ENCODE results near the gene LRRC73.

The LRRC73 gene

DNA sequence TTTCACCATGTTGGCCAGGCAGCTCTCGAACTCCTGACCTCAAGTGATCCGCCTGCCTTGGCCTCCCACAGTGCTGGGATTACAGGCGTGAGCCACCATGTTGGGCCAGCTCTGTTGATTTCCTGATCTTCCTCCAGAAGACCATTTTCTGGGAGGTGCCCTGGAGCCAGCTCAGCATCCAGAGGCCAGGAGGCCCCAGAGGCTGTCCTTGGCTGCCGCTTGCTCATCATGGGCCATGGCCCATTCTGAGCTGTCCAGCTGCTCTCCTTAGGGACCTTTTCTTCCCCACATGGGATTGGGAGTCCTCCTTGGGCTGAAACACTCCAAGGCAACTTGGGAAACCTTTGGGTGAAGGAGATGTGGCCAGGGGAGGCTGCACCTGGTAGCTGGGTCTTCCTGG, 15.4 kb downstream of the LRRC73 start:
- TF ChIP-seq, protein P1, sequence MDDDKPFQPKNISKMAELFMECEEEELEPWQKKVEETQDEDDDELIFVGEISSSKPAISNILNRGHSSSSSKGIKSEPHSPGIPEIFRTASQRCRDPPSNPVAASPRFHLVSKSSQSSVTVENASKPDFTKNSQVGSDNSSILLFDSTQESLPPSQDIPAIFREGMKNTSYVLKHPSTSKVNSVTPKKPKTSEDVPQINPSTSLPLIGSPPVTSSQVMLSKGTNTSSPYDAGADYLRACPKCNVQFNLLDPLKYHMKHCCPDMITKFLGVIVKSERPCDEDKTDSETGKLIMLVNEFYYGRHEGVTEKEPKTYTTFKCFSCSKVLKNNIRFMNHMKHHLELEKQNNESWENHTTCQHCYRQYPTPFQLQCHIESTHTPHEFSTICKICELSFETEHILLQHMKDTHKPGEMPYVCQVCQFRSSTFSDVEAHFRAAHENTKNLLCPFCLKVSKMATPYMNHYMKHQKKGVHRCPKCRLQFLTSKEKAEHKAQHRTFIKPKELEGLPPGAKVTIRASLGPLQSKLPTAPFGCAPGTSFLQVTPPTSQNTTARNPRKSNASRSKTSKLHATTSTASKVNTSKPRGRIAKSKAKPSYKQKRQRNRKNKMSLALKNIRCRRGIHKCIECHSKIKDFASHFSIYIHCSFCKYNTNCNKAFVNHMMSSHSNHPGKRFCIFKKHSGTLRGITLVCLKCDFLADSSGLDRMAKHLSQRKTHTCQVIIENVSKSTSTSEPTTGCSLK (tag by site-specific recombination; IDR thresholded peaks at IDR 0.05): no peak
- TF ChIP-seq SP3 (tag by site-specific recombination; IDR thresholded peaks at IDR 0.05) (no peak), ZNF354C (tag by site-specific recombination; IDR thresholded peaks at IDR 0.05; ENCODE audit: borderline replicate concordance, low read depth) (no peak), ZNF274 (IDR thresholded peaks at IDR 0.05; ENCODE audit: low read length) (no peak), ZNF274 (tag by site-specific recombination; IDR thresholded peaks at IDR 0.05; ENCODE audit: borderline replicate concordance) (no peak), ZNF830 (tag by site-specific recombination; IDR thresholded peaks at IDR 0.05; ENCODE audit: low read depth) (no peak), ZNF768 (tag by site-specific recombination; IDR thresholded peaks at IDR 0.05) (no peak), MZF1 (tag by site-specific recombination; IDR thresholded peaks at IDR 0.05; ENCODE audit: borderline replicate concordance) (no peak), GLIS1 (tag by site-specific recombination; IDR thresholded peaks at IDR 0.05) (no peak), ZNF37A (tag by site-specific recombination; IDR thresholded peaks at IDR 0.05) (no peak), ZNF701 (tag by site-specific recombination; IDR thresholded peaks at IDR 0.05) (no peak), ZNF248 (tag by site-specific recombination; IDR thresholded peaks at IDR 0.05) (no peak), ZEB2 (tag by site-specific recombination; IDR thresholded peaks at IDR 0.05) (no peak), ZNF24 (tag by site-specific recombination; IDR thresholded peaks at IDR 0.05) (no peak), ZNF624 (tag by site-specific recombination; IDR thresholded peaks at IDR 0.05) (no peak), ZBTB7A (tag by site-specific recombination; IDR thresholded peaks at IDR 0.05; ENCODE audit: low read depth) (no peak), ZNF157 (tag by site-specific recombination; IDR thresholded peaks at IDR 0.05) (no peak), ZNF776 (tag by site-specific recombination; IDR thresholded peaks at IDR 0.05; ENCODE audit: borderline replicate concordance) (no peak)
- TF ChIP-seq, protein P2, sequence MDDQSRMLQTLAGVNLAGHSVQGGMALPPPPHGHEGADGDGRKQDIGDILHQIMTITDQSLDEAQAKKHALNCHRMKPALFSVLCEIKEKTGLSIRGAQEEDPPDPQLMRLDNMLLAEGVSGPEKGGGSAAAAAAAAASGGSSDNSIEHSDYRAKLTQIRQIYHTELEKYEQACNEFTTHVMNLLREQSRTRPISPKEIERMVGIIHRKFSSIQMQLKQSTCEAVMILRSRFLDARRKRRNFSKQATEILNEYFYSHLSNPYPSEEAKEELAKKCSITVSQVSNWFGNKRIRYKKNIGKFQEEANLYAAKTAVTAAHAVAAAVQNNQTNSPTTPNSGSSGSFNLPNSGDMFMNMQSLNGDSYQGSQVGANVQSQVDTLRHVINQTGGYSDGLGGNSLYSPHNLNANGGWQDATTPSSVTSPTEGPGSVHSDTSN (CRISPR knock-in tag; IDR thresholded peaks at IDR 0.05): no peak
- ChIA-PET POLR2A (interaction anchor here (0.8 to 1.2 kb wide), 3 partner anchors 12 to 125 kb away, joined by 3 to 4 read pairs (median 3); partner anchors contain the start of gene ZNF318), CTCF (interaction anchor here (0.5 to 11.2 kb wide), 10 partner anchors 8 to 594 kb away, joined by 3 to 142 read pairs (median 7); partner anchors contain the start of genes ABCC10, DLK2 and LRRC73)
- no peaks in the 10 kb centered on the region for H3K9me3 ChIP-seq (ENCODE audit: control insufficient read depth, insufficient read depth, low read depth, low read length)
- no peak overlapping the region for H3K27ac ChIP-seq (ENCODE audit: extremely low read depth, low read depth, low read length)
- no peak overlapping the region for H3K4me3 ChIP-seq (ENCODE audit: low read depth, low read length)
- H3K36me3 ChIP-seq (ENCODE audit: control insufficient read depth in 2 of 2, insufficient read depth in 1 of 2, low read length in 2 of 2): peaks cover 9 to 46% of the 10 kb centered on the region in 2 experiments; a peak in 2 of 3 replicates
- H3K4me1 ChIP-seq (ENCODE audit: control insufficient read depth, insufficient read depth, low read length): peaks cover 7% of the 10 kb centered on the region

DNA sequence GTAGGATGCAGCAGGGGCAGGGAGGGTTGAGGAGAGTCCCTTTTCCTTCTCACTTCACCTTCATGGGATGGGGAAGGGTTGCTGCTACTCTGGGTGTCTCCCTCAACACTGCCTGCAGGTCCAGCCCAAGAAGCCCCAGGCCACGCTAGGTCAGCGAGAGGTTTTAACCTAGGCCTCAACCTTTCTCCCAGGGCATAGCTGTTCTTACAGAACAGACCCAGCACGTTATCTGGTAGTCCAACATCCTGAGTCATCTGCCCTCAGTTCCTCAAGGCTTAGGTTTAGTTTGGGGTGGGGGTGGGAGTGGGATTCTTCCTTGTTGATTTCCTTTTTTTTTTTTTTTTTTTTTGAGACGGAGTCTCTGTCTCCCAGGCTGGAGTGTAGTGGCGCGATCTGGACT, 15.8 kb downstream of the LRRC73 start:
- POLR2A ChIA-PET: interaction anchor here (0.6 to 1.9 kb wide), 4 partner anchors 12 to 259 kb away, joined by 3 to 4 read pairs (median 3); no protein-coding TSS in a partner anchor

More for the DNA sequence above, 15.8 kb downstream of the LRRC73 start:
- H3K4me1 ChIP-seq (ENCODE audit: control insufficient read depth, insufficient read depth, low read length): peaks cover 7% of the 10 kb centered on the region
- no peak for TF ChIP-seq ZNF596 (tag by site-specific recombination; IDR thresholded peaks at IDR 0.05)
- TF ChIP-seq ZNF19 (tag by site-specific recombination; IDR thresholded peaks at IDR 0.05; ENCODE audit: low read depth): no peak
- TF ChIP-seq ZNF311 (tag by site-specific recombination; IDR thresholded peaks at IDR 0.05; ENCODE audit: borderline replicate concordance): no peak
- TF ChIP-seq ZNF155 (tag by site-specific recombination; IDR thresholded peaks at IDR 0.05): no peak
- TF ChIP-seq, protein P2 (CRISPR knock-in tag; IDR thresholded peaks at IDR 0.05): no peak
- no peak for TF ChIP-seq ZNF610 (tag by site-specific recombination; IDR thresholded peaks at IDR 0.05; ENCODE audit: borderline replicate concordance)
- no peak for TF ChIP-seq ZNF169 (tag by site-specific recombination; IDR thresholded peaks at IDR 0.05)
- peaks cover 9 to 45% of the 10 kb centered on the region in 2 experiments; a peak in 2 of 3 replicates for H3K36me3 ChIP-seq (ENCODE audit: control insufficient read depth in 2 of 2, insufficient read depth in 1 of 2, low read length in 2 of 2)
- CTCF ChIA-PET: interaction anchor here (0.5 to 11.2 kb wide), 11 partner anchors 7 to 593 kb away, joined by 3 to 142 read pairs (median 5); partner anchors contain the start of genes ABCC10 and LRRC73
- no peak overlapping the region for H3K27ac ChIP-seq (ENCODE audit: extremely low read depth, low read depth, low read length)
- H3K9me3 ChIP-seq (ENCODE audit: control insufficient read depth, insufficient read depth, low read depth, low read length): no peaks in the 10 kb centered on the region
- H3K4me3 ChIP-seq (ENCODE audit: low read depth, low read length): no peak overlapping the region

Data from HEK293 (cell line).